ENCODE data around the gene HMGN1. TPM values are rescaled to one million over a fixed set of nuclear protein-coding genes. Genes with fewer than 3 reads are reported as not detected.

HMGN1 gene
- polyA plus RNA-seq, 3 donors, result 665 to 708 (median 701) TPM

DNA sequence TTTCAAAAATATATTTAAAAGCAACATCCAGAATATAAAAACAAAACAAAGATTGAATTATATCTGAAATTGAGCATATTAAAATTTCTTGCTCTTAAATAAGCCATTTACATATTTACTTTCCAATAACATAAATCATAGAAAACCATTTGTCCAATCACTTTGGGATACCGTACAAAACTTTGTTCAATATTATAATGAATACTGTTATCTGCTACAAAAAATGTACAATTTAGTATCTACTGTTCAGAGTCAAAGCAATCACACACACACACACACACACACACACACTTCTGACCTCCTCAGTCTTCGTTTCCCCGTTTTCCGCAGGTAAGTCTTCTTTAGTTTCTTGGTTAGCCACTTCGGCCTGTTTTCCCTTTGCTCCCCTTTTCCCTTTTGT, 4.0 kb downstream of the HMGN1 start:
- no peak for DNase-seq

DNA sequence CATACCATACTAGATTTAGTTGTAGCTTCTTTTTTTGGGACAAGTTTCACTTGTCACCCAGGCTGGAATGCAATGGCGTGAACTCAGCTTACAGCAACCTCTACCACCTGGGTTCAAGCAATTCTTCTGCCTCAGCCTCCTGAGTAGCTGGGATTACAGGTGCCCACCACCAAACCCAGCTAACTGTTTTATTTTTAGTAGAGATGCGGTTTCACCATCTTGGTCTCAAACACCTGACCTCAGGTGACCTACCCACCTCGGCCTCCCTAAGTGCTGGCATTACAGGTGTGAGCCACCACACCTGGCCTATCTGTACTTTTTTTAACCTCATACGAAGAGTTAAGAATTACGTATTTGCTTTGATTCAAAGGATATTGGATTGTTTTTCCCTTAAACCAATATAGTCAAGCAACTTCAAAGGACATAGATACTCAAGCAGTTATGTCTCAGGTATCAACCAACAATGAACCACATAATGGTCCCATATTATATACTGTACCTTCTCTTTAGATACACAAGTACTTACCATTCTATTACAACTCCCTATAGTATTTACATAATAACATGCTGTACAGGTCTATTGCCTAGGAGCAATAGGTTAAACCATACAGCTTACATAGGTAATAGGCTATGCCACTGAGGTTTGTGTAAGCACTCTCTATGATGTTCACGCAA, 7.5 kb downstream of the HMGN1 start:
- DNase-seq, result no peak

DNA sequence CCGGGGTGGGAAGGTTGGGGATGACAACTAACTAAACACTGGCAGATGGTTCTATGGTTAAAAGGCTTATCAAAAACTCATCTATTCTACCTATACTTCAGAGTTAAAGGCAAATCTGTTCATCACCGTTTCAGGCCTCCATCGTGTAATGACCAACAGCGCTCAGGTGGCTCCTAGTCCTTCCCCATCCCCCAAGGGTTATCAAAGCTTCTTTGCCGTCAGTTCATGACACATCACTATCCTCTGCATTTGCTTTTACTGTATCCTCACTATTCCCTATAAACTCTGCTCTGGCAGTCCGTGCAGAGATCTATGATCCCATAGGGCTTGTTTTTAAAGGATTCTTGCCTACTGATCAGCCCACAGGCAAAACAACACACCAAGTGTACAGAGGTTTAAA, 8.2 kb downstream of the HMGN1 start:
- DNase-seq, result no peak

DNA sequence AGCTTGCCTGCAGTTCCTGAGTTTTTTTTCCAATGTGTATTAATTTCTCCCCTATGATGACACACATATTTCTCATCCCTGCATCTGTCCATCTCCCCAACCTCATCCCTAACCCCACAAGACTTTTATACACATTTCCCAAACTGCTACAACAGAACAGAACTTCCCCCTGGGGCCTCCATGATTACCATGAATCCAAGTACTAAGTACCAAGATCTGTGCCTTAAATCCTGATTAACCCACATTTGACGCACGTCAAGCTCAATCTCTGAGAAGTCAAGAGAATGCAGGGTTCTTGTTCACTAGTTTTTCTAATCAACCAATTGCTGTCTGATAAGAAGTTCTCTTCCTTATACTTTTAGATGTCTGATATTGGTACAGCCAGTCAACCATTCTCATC, 9.7 kb downstream of the HMGN1 start:
- no peak for DNase-seq

DNA sequence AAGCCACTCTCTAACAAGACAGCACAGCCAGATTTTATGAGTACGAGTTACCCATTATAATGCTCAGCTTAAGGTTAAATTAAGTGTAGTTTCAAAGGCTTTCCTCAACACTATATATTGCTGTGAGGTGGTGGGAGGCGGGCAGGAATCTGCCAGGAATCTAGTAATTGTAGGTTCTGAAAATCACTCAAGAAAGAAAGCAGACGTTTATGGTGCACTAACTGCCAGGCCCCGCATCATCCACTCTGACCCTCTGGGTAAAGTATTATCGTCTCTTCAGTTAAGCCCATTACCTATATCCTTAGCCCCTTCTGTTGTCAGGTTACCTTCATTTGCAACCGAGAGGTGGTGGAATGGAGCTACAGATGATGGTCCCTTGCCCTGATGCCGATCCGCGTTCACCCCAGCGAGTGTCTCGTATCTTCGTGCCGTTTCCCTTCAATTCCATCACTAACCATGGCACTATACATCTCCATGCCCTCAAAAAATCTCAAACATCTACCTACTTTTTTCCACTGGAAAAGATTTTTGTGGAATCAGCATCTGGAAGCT, 12.4 kb downstream of the HMGN1 start:
- no peak for DNase-seq

DNA sequence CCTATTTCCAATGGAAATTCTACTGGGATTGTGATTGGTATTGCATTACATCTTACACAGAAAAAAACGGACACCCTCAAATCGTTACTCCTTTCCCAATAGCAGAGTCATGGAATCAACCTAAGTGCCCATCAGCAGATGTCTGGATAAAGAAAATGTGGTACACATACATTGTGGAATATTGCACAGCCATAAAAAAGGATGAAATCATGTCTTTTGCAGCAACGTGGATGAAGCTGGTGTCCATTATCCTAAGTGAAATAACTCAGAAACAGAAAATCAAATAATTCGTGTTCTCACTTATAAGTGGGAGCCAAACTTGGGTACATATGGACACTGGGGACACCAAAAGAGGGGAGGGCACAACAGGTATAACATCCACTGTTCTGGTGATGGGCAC, 14.3 kb downstream of the HMGN1 start:
- DNase-seq, result no peak

DNA sequence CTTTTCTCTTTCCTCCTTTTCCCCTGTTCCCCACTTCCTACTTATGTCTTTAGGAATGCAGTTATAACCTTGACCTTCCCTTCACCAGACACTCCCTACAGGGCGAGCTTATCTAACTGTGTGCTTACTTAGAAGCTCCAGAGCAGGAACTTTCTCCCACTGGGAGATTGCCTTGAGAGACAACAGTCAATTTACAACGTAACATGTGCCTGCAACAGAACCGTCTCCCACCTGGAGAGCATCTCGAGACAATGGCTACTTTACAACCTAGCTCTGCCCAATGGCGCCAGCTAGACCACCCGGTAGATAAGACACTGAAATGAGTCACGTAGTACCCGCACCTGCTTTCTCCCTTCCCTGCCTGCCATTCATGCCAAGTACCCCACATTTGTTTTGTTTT, 16.7 kb downstream of the HMGN1 start:
- no peak for DNase-seq

DNA sequence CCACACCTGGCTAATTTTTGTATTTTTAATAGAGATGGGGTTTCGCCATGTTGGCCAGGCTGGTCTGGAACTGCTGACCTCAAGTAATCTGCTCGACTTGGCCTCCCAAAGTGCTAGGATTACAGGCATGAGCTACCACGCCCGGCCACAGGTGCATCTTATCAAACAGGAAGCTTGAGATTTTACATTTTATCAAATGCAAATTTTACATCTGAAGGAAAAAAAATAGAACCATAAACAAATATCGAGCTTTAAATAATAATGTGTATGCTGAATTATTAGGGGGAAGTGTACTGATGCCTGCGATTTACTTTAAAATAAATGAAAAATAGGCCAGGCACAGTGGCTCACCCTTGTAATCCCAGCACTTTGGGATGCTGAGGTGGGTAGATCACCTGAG, 18.9 kb downstream of the HMGN1 start:
- no peak for DNase-seq

DNA sequence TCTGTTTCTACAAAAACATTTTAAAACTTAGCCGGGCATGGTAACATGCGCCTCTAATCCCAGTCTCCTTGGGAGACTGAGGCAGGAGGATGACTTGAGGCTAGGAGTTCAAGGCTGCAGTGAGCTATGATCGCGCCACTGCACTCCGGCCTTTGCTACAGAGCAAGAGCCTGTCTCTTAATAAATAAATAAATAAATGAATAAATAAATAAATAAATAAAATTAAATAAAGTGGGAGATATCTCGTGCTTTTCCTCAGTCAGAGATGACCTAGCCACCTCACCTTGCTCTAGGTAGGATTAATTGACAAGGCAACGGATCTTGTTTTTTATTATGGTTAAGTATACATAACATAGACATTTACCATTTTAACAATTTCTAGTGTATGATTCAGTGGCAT, 21.2 kb downstream of the HMGN1 start:
- no peak for DNase-seq

DNA sequence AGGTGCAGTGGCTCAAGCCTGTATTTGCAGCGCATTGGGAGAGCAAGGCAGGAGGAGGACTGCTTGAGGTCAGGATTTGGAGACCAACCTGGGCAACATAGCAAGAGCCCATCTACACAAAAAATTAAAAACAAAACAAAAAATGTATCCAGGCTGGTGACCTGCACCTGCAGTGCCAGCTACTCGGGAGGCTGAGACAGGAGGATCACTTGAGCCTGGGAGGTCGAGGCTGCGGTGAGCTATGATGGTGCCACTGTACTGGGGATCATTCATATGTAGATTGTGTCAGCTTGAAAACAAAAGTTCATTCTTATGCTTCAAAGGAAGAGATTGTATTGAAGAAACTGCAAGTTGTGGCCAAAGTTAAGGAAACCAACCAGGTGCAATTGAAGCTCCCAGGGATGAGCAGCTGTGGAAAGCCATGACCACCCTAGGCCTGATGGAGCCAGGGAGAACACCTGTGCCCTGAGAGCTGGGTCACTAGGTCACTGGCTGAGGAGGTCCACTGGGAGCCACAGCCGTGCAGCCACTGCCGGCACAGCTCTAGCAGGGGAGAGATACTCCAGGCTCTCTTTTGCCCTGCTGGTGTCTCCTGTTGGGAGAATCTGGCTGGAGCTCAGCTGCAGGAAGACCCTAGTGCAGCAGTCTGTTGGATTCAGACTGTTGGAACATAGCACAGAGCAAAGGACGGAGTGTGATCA, 22.1 kb downstream of the HMGN1 start:
- DNase-seq, result no peak

DNA sequence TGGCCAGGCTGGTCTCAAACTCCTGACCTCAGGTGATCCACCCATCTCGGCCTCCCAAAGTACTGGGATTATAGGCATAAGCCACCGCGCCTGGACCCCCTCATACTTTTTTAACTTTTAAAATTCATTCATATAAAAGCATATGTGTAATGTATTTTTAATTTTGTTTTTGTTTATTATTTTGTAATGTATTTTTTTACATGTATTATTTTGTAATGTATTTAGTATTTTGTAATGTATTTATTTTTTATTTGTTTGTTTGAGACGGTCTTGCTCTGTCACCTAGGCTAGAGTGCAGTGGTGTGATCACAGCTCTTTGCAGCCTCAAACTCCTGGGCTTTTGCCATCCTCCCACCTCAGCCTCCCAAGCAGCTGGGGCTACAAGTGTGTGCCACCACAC, 23.4 kb downstream of the HMGN1 start:
- DNase-seq, result no peak

DNA sequence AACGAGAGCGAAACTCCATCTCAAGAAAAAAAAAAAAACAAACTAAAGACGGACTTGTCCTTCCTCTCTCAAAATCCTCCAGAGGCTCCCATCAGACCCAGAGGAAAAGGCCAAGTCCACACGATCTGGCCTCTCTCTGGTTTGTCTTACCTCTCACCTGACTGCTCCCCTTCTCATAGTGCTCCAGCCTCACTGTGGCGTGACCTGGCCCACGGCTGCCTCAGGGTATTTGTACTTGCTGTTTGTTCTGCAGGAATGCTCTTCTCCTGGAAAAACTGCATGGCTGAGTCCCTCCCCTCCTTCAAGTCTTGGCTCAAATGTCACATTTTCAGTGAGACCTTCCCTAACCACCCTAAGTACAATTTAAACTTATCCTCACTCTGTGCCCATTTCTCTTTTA, 27.5 kb downstream of the HMGN1 start:
- no peak for DNase-seq

DNA sequence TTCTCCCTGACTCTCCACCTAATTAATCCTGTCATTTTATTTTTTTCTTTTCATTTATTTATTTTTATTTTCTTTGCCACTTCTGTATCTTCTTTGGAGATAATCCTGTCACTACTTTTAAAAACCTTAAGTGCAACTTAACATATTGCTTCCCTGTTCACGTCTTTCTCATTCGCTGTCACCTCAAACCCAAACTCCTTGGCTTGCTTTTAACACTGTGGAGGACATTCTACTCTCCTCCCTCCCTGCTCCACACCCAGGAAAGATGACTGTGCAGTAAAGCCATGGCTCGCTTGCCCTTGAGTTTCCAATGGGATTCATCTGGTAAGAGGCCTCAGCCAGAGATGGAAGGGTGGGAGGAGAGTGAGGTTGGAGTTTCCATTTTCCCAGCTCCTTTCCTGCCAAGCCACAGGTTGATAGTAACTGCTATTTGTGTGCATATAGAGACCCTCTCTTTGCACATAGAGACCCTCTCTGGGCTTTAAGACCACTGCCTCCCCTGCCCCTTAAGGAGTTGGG, 29.0 kb downstream of the HMGN1 start:
- no peak for DNase-seq

DNA sequence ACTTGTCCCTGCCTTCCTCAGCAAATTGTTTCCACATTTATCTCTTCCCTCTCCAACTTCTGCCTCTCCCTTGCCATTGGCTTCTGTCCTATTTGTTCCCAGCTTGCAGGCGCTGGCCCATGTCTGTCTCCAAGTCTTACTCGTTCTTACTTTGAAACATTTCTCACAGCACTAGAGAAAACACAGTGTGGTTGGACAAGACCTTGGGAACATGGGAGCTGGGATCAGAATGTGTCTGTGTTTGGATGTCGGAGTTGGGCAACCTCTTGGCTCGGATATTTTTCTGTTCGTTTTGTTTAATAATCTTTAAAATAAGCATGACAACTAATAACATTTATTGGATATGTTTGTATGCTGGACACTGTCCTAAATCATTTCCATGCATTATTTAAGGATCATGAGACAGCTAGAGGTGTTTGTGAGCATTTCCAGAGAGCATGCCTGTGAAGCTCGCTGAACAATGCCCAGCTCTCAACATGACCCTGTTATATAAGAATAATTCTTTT, 29.6 kb downstream of the HMGN1 start:
- DNase-seq, result no peak

DNA sequence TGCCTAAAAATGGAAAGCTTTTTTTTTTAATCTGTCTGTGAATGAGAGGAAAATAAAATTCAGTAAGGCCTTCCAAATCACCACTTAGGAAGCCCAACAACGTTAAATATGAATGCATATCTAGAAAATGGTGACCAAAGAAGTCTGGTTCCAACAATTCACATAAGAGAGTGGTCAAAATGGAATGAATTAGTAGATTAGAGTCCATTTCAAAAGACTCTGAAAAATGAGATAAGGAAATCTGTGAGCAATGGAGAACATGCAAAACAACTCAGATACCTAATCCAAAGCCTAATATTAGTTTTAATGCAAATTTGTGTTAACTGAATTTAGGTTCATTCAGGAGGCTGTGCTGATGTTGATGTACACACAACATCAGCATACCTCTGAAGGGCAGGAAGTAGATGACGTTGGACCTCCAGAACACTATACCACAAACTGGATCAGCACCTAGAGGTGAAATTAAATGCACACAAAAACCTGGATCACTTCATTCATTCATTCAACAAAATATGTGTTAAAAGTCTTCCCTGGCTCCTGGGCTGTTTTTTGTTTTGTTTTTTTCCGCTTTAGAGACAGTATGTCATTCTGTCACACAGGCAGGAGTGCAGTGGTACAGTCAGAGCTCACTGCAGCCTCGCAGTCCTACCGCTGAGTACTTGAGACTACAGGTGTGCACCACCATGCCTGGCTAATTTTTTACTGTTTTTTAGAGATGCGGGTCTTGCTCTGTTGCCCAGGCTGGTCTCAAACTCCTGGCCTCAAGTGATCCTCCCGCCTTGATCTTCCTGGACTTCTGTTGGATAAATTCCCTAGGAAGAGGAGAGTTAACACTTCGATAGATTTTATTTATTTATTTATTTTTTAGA, 30.6 kb downstream of the HMGN1 start:
- no peak for DNase-seq

DNA sequence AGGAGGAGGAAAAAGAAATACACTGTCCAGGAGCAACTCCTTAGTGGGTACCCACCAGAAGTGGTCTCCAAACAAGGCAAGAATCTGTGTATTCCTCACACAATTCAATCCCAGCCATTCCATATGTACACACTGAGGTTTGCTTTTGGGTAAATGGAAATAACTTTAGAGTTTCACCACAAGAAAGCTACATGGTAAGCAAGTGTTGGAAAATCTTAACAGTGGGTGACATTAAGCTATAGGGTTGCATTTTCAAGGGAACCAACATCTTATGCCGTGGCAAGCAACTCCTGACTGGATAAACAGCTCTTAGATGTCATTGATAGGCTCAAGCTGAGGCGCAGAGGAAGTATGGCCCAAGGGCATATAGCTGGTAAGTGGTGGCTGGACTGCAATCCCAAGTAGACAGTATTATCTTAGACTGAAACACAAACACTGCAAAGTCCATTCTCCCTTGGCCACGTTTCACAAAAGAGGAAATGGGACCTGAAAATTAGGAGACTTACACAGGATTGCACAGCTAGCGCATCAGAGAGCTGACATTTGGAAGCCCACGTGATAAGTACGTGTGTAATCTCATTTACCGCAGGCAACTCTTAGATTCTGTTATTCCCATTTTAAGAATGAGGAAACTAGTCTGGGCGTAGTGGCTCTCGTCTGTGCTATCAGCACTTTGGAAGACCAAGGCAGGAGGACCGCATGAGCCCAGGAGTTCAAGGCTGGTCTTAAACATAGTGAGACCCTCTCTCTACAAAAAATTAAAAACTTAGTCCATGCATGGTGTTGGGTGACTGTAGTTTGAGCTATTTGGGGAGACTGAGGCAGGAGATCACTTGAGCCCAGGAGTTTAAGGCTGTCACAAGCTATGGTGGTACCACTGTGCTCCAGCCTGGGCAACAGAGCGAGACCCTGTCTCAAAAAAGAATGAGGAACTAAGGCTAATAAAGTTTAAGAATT, 31.5 kb downstream of the HMGN1 start:
- no peak for DNase-seq

DNA sequence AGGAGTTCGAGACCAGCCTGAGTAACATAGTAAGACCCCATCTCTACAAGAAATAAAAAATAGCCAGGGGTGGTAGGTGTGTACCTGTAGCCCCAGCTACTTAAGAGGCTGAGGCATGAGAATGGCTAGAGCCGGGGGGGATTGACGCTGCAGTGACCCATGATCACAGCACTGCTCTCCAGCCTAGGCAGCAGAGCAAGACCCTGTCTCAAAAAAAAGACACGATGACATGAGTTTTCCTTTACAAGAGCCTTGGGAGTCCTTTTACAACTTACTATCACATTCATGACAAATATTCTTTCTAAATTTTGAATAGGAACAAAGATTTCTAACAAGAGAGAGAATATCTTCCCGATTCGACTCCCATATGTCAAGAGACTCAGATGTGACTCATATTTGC, 32.2 kb downstream of the HMGN1 start:
- no peak for DNase-seq

DNA sequence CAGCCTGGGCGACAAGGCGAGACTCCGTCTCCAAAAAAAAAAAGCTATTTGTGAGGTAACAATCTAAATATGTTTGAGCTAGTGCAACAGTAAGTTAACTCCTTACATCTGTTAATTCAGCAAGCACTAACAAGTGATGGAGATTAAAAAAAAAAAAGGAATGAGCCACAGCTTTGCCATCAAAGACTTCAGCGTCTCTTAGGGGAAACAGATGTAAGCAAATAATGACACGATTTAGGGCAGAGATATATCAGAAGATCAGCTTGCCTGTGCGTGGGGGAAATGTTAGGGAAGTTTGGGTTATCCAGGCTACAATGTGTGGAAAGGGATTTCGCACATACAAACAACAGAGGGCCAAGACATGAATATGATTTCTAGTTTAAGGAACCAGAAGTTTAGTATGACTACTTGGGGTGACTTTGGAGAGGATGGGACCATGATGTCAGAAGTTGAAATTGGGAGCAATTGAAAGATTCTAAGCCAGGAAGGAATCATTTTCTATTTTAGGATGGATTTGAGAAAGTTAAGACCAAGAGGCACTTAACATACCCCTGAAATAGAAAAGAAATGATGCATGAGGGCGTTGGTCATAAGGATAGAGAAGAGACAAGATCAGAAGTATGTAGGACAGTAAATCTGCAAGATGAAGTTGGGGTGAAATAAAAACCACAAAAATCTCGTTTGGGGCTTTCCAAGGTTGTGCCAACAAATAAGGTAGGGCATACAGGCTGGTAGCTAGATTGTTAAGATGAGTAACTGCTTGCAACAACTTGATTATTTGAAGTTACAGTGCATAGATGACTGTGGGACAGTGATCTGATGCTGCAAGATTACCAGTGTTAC, 33.1 kb downstream of the HMGN1 start:
- no peak for DNase-seq

DNA sequence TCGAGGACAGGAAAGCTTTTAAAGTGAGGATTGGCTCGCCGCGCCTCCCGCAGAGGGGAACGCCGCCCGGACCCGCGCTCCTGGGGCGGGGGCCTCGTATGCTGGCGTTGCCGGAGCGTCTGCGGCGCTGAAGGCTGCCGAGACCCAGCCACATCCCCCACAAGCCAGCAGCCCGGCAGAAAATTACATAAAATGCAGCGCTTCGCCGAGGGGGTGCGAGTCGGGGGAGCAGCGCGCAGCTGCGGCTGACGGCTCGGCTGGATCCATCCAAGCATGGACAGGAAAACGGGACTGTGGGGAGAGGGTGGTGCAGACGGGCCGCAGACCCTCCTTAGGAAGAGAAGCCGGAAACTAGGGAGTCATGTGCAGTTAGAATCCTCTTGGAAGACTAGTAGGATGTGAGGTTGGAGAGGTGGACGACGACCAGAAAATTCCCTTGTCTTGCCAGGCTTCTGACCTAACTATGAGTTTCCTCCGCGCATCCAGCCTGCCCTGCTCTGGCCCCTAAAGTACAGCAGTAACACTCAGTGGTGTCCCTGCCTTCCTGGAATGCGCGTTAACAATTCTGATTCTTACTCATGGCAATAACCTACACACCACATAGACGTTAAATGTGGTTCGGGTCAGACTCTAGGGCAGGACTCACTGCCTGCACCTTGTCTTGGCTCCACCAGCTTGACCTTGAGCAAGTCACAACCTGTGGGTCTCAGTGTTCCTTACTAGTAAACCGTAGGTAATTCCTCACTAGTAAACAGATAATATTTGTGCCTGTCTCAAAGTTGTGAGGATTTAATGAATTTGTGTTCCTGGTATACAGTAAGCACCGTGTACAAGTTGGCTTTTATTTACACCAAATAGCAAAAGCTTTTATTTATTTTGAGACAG, 34.5 kb downstream of the HMGN1 start:
- peak; percentile 68 for DNase-seq

Data from renal pelvis (tissue), 4 donors.